ENCODE results near the gene LTB4R2. TPM values are rescaled to one million over a fixed set of nuclear protein-coding genes. Genes with fewer than 3 reads are reported as not detected.

The LTB4R2 gene
- polyA plus RNA-seq, 2 of the 4 experiments (the other 2 are of a cell fraction): 5.8 to 8.6 TPM

DNA sequence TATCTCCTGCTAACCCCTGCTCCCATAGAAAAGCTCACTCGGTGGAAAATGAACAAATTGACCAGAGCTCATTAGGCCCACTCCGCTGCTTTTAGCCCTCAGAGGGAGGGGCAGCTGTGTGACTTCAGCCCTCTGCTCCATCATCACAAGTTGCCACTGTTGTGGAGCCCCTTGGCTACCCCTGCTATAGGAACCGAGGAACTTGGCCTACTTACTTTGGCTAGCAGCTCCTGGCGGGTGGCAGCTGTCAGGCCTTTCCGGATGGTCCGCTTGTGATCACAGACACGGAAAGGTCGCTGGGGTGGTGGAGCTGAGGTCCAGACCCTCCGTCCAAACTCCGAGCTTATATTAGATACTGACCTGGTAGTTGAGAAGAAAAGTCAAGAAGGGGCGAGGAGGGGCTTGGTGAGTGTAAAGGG, 2.8 kb upstream of the LTB4R2 start:
- Histone ChIP-seq H3K4me3 (no peak overlapping the region), H3K4me2 (peak overlapping the region; percentile 55), H3K27ac (peak overlapping the region; percentile 43 to 75; a peak in 3 of 6 replicates), H3K9me3 (no peaks in the 10 kb centered on the region), H3K4me1 (peaks cover 16% of the 10 kb centered on the region)
- ATAC-seq: no peak
- no peak for DNase-seq (ENCODE audit: low read depth in 1 of 2, low spot score in 1 of 2)
- POLR2A ChIA-PET: interaction anchor here (1.6 to 3.4 kb wide), 2 partner anchors 36 to 65 kb away, joined by 13 to 23 read pairs; partner anchors contain the start of genes RABGGTA and TINF2
- no peak for FAIRE-seq
- TF ChIP-seq POLR2AphosphoS2 (conservative IDR thresholded peaks at IDR 0.05; ENCODE audit: low read length) (no peak), NFE2L2 (conservative IDR thresholded peaks at IDR 0.05; ENCODE audit: low read length) (no peak), RAD21 (conservative IDR thresholded peaks at IDR 0.05 in 1 of 2, IDR thresholded peaks at IDR 0.05 in 1 of 2) (no peak), KDM5A (IDR thresholded peaks at IDR 0.05) (no peak), RARB (CRISPR knock-in tag; IDR thresholded peaks at IDR 0.05) (no peak), JUNB (IDR thresholded peaks at IDR 0.05) (no peak), RFX5 (IDR thresholded peaks at IDR 0.05) (no peak), CBX2 (IDR thresholded peaks at IDR 0.05; ENCODE audit: borderline replicate concordance, low read depth) (no peak), HOXA7 (CRISPR knock-in tag; IDR thresholded peaks at IDR 0.05) (no peak)
- TF ChIP-seq, protein P1, sequence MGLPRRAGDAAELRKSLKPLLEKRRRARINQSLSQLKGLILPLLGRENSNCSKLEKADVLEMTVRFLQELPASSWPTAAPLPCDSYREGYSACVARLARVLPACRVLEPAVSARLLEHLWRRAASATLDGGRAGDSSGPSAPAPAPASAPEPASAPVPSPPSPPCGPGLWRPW (IDR thresholded peaks at IDR 0.05): no peak
- WGBS (ENCODE audit: missing lambda C conversion rate): 92% methylated on average over 10 of the region's 11 CpGs
- CTCF ChIA-PET: interaction anchor here (1.0 to 46.6 kb wide), 19 partner anchors 9 to 777 kb away, joined by 3 to 1142 read pairs (median 6); partner anchors contain the start of genes ADCY4, CBLN3, DHRS1 and EMC9

DNA sequence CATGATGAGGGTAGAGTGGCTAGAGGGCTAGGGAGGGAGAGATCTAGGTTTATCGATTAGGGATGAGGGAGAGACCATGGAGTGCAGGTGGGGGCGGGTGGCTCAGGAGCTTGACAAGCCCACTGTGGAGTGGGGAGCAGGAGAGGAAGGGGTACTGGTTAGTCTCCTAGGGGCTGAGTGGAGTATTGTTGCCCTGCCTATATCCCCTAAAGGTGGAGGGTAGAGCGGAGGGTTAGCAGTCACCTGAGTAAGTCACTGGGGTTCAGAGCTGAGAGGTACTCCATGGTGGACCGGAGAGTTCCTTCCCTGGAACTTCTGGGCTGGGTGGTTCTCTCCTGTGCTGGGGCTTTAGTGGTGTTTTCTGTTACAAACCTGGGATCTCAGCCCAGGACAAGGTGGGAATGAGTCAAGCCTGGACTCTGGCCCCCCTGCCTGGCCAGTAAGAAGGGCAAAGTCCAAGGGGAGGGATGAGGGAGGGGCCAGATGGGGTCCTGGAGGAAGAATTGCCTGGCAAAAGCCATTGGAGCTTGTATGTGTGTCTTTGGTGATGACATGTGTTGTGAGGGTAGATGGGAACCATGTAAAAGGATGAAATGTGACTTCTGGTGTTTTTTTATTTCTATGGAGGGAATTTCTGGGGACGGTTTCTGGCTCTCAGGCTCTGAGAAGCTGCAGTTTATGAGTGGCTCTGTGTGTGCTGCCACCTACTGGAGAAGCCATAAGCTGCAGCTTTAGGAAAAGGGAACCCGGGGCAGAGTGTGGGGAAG, 2.2 kb upstream of the LTB4R2 start, which contains the start of gene CIDEB:
TSS of gene CIDEB (minus strand) at position 403 of the 767 bp plus-strand sequence. CDS start at position 284, 119 bp downstream.
- POLR2A ChIA-PET: interaction anchor here (0.6 to 3.4 kb wide), 8 partner anchors 8 to 193 kb away, joined by 3 to 23 read pairs (median 7); partner anchors contain the start of genes CBLN3, CHMP4A, DCAF11 and DHRS1
- FAIRE-seq (peak; percentile 49), DNase-seq (ENCODE audit: low read depth in 1 of 2, low spot score in 1 of 2) (peak; percentile 66 to 77), ATAC-seq (peak; percentile 77 to 93)
- H3K27ac ChIP-seq: peak within 1 kb of the TSS; percentile 43 to 75; a peak in 4 of 6 replicates
- no peaks in the 10 kb centered on the region for H3K9me3 ChIP-seq
- TF ChIP-seq HEYL (CRISPR knock-in tag; IDR thresholded peaks at IDR 0.05) (no peak), RAD21 (conservative IDR thresholded peaks at IDR 0.05 in 1 of 2, IDR thresholded peaks at IDR 0.05 in 1 of 2) (peak; percentile 32 to 41; a peak in 3 of 5 replicates), CBX2 (IDR thresholded peaks at IDR 0.05; ENCODE audit: borderline replicate concordance, low read depth) (no peak), FOSL2 (IDR thresholded peaks at IDR 0.05) (no peak), FOSL2 (CRISPR knock-in tag; IDR thresholded peaks at IDR 0.05) (peak; percentile 31; the same call in 1 of the 2 replicates), TFCP2L1 (CRISPR knock-in tag; IDR thresholded peaks at IDR 0.05) (no peak), MAZ (IDR thresholded peaks at IDR 0.05; ENCODE audit: borderline replicate concordance, low read depth, low read length) (no peak), MAFK (IDR thresholded peaks at IDR 0.05; ENCODE audit: partially characterized antibody) (no peak), RARB (CRISPR knock-in tag; IDR thresholded peaks at IDR 0.05) (no peak), RCOR1 (IDR thresholded peaks at IDR 0.05; ENCODE audit: low read depth, low read length) (no peak), CBX8 (IDR thresholded peaks at IDR 0.05) (no peak), EP300 (IDR thresholded peaks at IDR 0.05) (no peak), SMC3 (IDR thresholded peaks at IDR 0.05) (peak; percentile 53; the same call in 2 of the 3 replicates), GATA3 (IDR thresholded peaks at IDR 0.05; ENCODE audit: borderline replicate concordance) (no peak), MYC (IDR thresholded peaks at IDR 0.05; ENCODE audit: borderline replicate concordance, low read length) (no peak), EHF (CRISPR knock-in tag; IDR thresholded peaks at IDR 0.05) (no peak), FOXS1 (CRISPR knock-in tag; IDR thresholded peaks at IDR 0.05) (no peak), ZNF302 (CRISPR knock-in tag; IDR thresholded peaks at IDR 0.05) (no peak), FOSB (CRISPR knock-in tag; IDR thresholded peaks at IDR 0.05) (no peak), POLR2A (IDR thresholded peaks at IDR 0.05; ENCODE audit: low read length) (no peak), ZSCAN20 (CRISPR knock-in tag; IDR thresholded peaks at IDR 0.05) (no peak), KDM5A (IDR thresholded peaks at IDR 0.05) (no peak), ZC3H11A (IDR thresholded peaks at IDR 0.05) (no peak)
- TF ChIP-seq, protein P2, sequence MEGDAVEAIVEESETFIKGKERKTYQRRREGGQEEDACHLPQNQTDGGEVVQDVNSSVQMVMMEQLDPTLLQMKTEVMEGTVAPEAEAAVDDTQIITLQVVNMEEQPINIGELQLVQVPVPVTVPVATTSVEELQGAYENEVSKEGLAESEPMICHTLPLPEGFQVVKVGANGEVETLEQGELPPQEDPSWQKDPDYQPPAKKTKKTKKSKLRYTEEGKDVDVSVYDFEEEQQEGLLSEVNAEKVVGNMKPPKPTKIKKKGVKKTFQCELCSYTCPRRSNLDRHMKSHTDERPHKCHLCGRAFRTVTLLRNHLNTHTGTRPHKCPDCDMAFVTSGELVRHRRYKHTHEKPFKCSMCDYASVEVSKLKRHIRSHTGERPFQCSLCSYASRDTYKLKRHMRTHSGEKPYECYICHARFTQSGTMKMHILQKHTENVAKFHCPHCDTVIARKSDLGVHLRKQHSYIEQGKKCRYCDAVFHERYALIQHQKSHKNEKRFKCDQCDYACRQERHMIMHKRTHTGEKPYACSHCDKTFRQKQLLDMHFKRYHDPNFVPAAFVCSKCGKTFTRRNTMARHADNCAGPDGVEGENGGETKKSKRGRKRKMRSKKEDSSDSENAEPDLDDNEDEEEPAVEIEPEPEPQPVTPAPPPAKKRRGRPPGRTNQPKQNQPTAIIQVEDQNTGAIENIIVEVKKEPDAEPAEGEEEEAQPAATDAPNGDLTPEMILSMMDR (IDR thresholded peaks at IDR 0.05): peak; percentile 92
- TF ChIP-seq, protein P3, sequence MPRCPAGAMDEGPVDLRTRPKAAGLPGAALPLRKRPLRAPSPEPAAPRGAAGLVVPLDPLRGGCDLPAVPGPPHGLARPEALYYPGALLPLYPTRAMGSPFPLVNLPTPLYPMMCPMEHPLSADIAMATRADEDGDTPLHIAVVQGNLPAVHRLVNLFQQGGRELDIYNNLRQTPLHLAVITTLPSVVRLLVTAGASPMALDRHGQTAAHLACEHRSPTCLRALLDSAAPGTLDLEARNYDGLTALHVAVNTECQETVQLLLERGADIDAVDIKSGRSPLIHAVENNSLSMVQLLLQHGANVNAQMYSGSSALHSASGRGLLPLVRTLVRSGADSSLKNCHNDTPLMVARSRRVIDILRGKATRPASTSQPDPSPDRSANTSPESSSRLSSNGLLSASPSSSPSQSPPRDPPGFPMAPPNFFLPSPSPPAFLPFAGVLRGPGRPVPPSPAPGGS (IDR thresholded peaks at IDR 0.05): no peak
- 50% methylated on average over 6 of the region's 6 CpGs for WGBS (ENCODE audit: missing lambda C conversion rate)
- H3K4me1 ChIP-seq: peaks cover 16% of the 10 kb centered on the region
- H3K4me2 ChIP-seq: peak within 1 kb of the TSS; percentile 55
- CTCF ChIA-PET: interaction anchor here (1.1 to 46.6 kb wide), 25 partner anchors 10 to 778 kb away, joined by 3 to 1142 read pairs (median 4); partner anchors contain the start of genes ADCY4, CBLN3, DHRS1 and EMC9
- no peak within 1 kb of the TSS for H3K4me3 ChIP-seq
